HG03575 (cell line): Measurements from ENCODE around the gene LRRFIP2.
"Not testable (repeated sequence)": the region's sequence is repeated elsewhere in the genome, so short reads cannot be mapped to it uniquely, and the experiment has no call there.

Source experiments
- ATAC-seq: cut with Tn5 transposase; IDR thresholded peaks from one replicate; pipeline ENCODE4 v1.9.1; 2021; ENCODE audit not compliant: unreplicated experiment, insufficient number of reproducible peaks, low FRiP score; ENCODE audit errors: extremely low read depth

Gene LRRFIP2

GRCh38 chr3:37149257-37149656 lies 25.1 kb downstream of the LRRFIP2 start:
- no peak for ATAC-seq

GRCh38 chr3:37148208-37148607 lies 26.2 kb downstream of the LRRFIP2 start:
- ATAC-seq, result no peak

- ATAC-seq, result no peak
These were observed 26.7 kb downstream of the LRRFIP2 start for GRCh38 chr3:37147666-37148065.

GRCh38 chr3:37146927-37147326 lies 27.5 kb downstream of the LRRFIP2 start:
- ATAC-seq, result not testable (repeated sequence)

GRCh38 chr3:37145611-37146010 lies 28.8 kb downstream of the LRRFIP2 start:
- ATAC-seq, result no peak

GRCh38 chr3:37144806-37145205 lies 29.6 kb downstream of the LRRFIP2 start:
- no peak for ATAC-seq

GRCh38 chr3:37143821-37144220 lies 30.6 kb downstream of the LRRFIP2 start:
- no peak for ATAC-seq

GRCh38 chr3:37141676-37142075 lies 32.7 kb downstream of the LRRFIP2 start:
- ATAC-seq, result no peak

GRCh38 chr3:37140899-37141541 lies 33.4 kb downstream of the LRRFIP2 start:
- ATAC-seq, result no peak

GRCh38 chr3:37139567-37140052 lies 34.8 kb downstream of the LRRFIP2 start:
- no peak for ATAC-seq

- ATAC-seq, result no peak
These were observed 35.6 kb downstream of the LRRFIP2 start for GRCh38 chr3:37138816-37139215.

- ATAC-seq, result no peak
These were observed 36.9 kb downstream of the LRRFIP2 start for GRCh38 chr3:37137516-37137915.

- ATAC-seq, result no peak
These were observed 38.3 kb downstream of the LRRFIP2 start for GRCh38 chr3:37136067-37136466.

GRCh38 chr3:37135561-37135960 lies 38.8 kb downstream of the LRRFIP2 start:
- no peak for ATAC-seq

GRCh38 chr3:37132334-37132733 lies 42.0 kb downstream of the LRRFIP2 start:
- no peak for ATAC-seq

GRCh38 chr3:37131860-37132144 lies 42.6 kb downstream of the LRRFIP2 start:
- ATAC-seq, result no peak

GRCh38 chr3:37130984-37131859 lies 43.2 kb downstream of the LRRFIP2 start:
- ATAC-seq, result no peak

GRCh38 chr3:37130448-37130847 lies 43.9 kb downstream of the LRRFIP2 start:
- ATAC-seq, result no peak

GRCh38 chr3:37129871-37130270 lies 44.5 kb downstream of the LRRFIP2 start:
- ATAC-seq, result no peak

GRCh38 chr3:37127340-37127739 lies 47.0 kb downstream of the LRRFIP2 start:
- ATAC-seq, result no peak
